ENCODE data around the gene SERPINF2. TPM values are rescaled to one million over a fixed set of nuclear protein-coding genes. Genes with fewer than 3 reads are reported as not detected.

SERPINF2 gene
- polyA plus RNA-seq, 1 donor from 2014 or later, result not detected

- Histone ChIP-seq H2AFZ (ENCODE audit: low read depth, low read length) (no peak within 1 kb of the TSS), H3K4me3 (ENCODE audit: low read length) (peak within 1 kb of the TSS; percentile 61), H3K27me3 (ENCODE audit: insufficient read depth, low read depth, low read length) (peaks cover 24% of the 10 kb centered on the region), H3K9me2 (ENCODE audit: insufficient read depth, low read length) (no peaks in the 10 kb centered on the region), H3K9ac (ENCODE audit: low read length) (peak within 1 kb of the TSS; percentile 29), H4K20me1 (ENCODE audit: insufficient read depth) (no peaks in the 10 kb centered on the region), H3K27ac (ENCODE audit: low read length) (no peak within 1 kb of the TSS), H3K9me3 (ENCODE audit: low read length) (no peaks in the 10 kb centered on the region), H3K36me3 (ENCODE audit: insufficient read depth, low read length) (no peaks in the 10 kb centered on the region), H3F3A (ENCODE audit: insufficient read depth, low read length, poor library complexity, severe bottlenecking) (no peaks in the 10 kb centered on the region), H3K79me2 (replicated peaks; ENCODE audit: insufficient read depth, low read length) (peaks cover 4% of the 10 kb centered on the region), H3K4me2 (ENCODE audit: low read length) (no peak within 1 kb of the TSS)
- TF ChIP-seq EZH2 (IDR thresholded peaks at IDR 0.05; ENCODE audit: borderline replicate concordance, insufficient read depth, low read length, poor library complexity, severe bottlenecking), result no peak
- no peak for TF ChIP-seq TAF1 (IDR thresholded peaks at IDR 0.05; ENCODE audit: low read depth)
- TF ChIP-seq, protein P1, sequence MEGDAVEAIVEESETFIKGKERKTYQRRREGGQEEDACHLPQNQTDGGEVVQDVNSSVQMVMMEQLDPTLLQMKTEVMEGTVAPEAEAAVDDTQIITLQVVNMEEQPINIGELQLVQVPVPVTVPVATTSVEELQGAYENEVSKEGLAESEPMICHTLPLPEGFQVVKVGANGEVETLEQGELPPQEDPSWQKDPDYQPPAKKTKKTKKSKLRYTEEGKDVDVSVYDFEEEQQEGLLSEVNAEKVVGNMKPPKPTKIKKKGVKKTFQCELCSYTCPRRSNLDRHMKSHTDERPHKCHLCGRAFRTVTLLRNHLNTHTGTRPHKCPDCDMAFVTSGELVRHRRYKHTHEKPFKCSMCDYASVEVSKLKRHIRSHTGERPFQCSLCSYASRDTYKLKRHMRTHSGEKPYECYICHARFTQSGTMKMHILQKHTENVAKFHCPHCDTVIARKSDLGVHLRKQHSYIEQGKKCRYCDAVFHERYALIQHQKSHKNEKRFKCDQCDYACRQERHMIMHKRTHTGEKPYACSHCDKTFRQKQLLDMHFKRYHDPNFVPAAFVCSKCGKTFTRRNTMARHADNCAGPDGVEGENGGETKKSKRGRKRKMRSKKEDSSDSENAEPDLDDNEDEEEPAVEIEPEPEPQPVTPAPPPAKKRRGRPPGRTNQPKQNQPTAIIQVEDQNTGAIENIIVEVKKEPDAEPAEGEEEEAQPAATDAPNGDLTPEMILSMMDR (IDR thresholded peaks at IDR 0.05; ENCODE audit: poor library complexity, severe bottlenecking), result no peak
- TF ChIP-seq RAD21 (conservative IDR thresholded peaks at IDR 0.05), result no peak
- no peak for TF ChIP-seq EP300 (conservative IDR thresholded peaks at IDR 0.05; ENCODE audit: poor library complexity, severe bottlenecking)
- no peak for TF ChIP-seq SMC3 (conservative IDR thresholded peaks at IDR 0.05; ENCODE audit: poor library complexity)
- no peak for TF ChIP-seq REST (IDR thresholded peaks at IDR 0.05; ENCODE audit: borderline replicate concordance)
- TF ChIP-seq POLR2AphosphoS5 (IDR thresholded peaks at IDR 0.05), result no peak
- no peak for TF ChIP-seq MXI1 (conservative IDR thresholded peaks at IDR 0.05; ENCODE audit: poor library complexity, severe bottlenecking)
These were observed 32.5 kb upstream of the SERPINF2 start, which contains the start of gene TLCD2 for GRCh38 chr17:1709971-1710806. TSS of gene TLCD2 (minus strand) at chr17:1710377. CDS start at chr17:1710242, 135 bp downstream.

DNA sequence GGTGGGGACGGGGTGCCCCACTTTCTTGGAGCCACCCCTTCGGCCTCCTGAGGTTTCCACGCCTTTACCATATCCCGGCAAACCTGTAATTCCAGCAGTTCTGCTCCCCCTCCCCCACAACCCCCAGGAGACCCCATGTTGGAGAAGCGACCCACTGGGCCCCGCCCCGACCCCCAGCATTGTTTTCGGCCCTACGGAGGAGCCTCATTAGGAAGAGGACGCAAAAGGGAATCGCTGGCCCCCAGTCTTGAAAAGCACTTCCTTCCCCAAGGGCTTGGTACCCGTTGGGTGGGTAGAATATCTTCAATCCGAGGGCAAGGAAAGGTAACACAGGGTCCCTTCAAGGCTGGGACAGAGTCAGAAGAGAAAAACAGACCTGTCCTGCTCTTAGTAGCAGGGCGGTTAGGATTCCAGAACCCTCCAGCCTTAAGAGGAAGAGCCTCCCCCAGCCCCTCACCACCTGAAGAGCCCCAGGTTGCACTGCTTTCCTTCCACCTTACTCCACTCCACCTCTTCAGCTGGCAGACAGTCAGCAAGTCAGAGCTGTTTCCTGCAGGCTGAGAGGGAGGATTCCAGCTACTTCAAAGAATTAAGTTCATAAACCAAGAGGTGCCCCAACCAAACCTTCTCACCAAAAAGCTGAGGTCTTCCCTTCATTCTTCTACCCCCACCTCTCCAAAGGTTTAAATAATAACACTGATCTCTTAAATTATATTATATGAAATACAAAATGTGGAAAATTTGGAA is 31.7 kb upstream of the SERPINF2 start:
- TF ChIP-seq EP300 (conservative IDR thresholded peaks at IDR 0.05; ENCODE audit: poor library complexity, severe bottlenecking) (no peak), TAF1 (IDR thresholded peaks at IDR 0.05; ENCODE audit: low read depth) (no peak), MXI1 (conservative IDR thresholded peaks at IDR 0.05; ENCODE audit: poor library complexity, severe bottlenecking) (no peak), SMC3 (conservative IDR thresholded peaks at IDR 0.05; ENCODE audit: poor library complexity) (no peak), RAD21 (conservative IDR thresholded peaks at IDR 0.05) (no peak), EZH2 (IDR thresholded peaks at IDR 0.05; ENCODE audit: borderline replicate concordance, insufficient read depth, low read length, poor library complexity, severe bottlenecking) (no peak), POLR2AphosphoS5 (IDR thresholded peaks at IDR 0.05) (no peak), REST (IDR thresholded peaks at IDR 0.05; ENCODE audit: borderline replicate concordance) (no peak)
- TF ChIP-seq, protein P1 (IDR thresholded peaks at IDR 0.05; ENCODE audit: poor library complexity, severe bottlenecking), result no peak
- Histone ChIP-seq H3K4me2 (ENCODE audit: low read length) (no peak overlapping the region), H3K79me2 (replicated peaks; ENCODE audit: insufficient read depth, low read length) (peaks cover 4% of the 10 kb centered on the region), H2AFZ (ENCODE audit: low read depth, low read length) (no peak overlapping the region), H3K9me3 (ENCODE audit: low read length) (no peaks in the 10 kb centered on the region), H3K9ac (ENCODE audit: low read length) (no peak overlapping the region), H3K27me3 (ENCODE audit: insufficient read depth, low read depth, low read length) (peaks cover 24% of the 10 kb centered on the region), H3K36me3 (ENCODE audit: insufficient read depth, low read length) (no peaks in the 10 kb centered on the region), H3K9me2 (ENCODE audit: insufficient read depth, low read length) (no peaks in the 10 kb centered on the region), H4K20me1 (ENCODE audit: insufficient read depth) (no peaks in the 10 kb centered on the region), H3F3A (ENCODE audit: insufficient read depth, low read length, poor library complexity, severe bottlenecking) (no peaks in the 10 kb centered on the region), H3K4me3 (ENCODE audit: low read length) (no peak overlapping the region), H3K27ac (ENCODE audit: low read length) (no peak overlapping the region)

Measured in neural cell (in vitro differentiated cells).